ENCODE measurements around the gene MRPS5.

MRPS5 gene

DNA sequence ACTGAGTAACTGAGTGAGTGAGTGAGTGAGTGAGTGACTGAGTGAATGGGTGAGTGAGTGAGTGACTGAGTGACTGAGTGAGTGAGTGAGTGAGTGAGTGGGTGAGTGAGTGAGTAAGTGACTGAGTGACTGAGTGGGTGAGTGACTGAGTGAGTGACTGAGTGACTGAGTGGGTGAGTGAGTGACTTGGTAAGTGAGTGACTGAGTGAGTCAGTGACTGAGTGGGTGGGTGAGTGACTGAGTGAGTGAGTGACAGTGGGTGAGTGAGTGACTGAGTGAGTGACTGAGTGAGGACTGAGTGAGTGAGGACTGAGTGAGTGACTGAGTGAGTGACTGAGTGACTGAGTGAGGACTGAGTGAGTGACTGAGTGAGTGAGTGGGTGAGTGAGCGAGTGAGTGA is 82.2 kb downstream of the MRPS5 start:
- TF ChIP-seq, protein P1, sequence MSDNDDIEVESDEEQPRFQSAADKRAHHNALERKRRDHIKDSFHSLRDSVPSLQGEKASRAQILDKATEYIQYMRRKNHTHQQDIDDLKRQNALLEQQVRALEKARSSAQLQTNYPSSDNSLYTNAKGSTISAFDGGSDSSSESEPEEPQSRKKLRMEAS (IDR thresholded peaks at IDR 0.05): no peak
- TF ChIP-seq FOXM1 (IDR thresholded peaks at IDR 0.05; ENCODE audit: borderline replicate concordance, low read depth) (no peak), TEAD4 (IDR thresholded peaks at IDR 0.05) (no peak), ZBTB7A (IDR thresholded peaks at IDR 0.05; ENCODE audit: low read depth) (no peak), CEBPB (IDR thresholded peaks at IDR 0.05) (no peak), TCF12 (IDR thresholded peaks at IDR 0.05; ENCODE audit: low read depth) (no peak), EP300 (IDR thresholded peaks at IDR 0.05; ENCODE audit: borderline replicate concordance) (no peak), NFIC (IDR thresholded peaks at IDR 0.05) (no peak), USF1 (IDR thresholded peaks at IDR 0.05) (no peak), TAF1 (IDR thresholded peaks at IDR 0.05; ENCODE audit: low read depth) (no peak), CREB1 (IDR thresholded peaks at IDR 0.05; ENCODE audit: low read depth) (no peak), RAD21 (IDR thresholded peaks at IDR 0.05; ENCODE audit: low read depth) (no peak), YY1 (IDR thresholded peaks at IDR 0.05; ENCODE audit: low read depth) (no peak), REST (IDR thresholded peaks at IDR 0.05; ENCODE audit: low read depth) (no peak), EGR1 (IDR thresholded peaks at IDR 0.05) (no peak)

GRCh38 chr2:95038635-95039298 is 82.8 kb downstream of the MRPS5 start:
- no peak for TF ChIP-seq EGR1 (IDR thresholded peaks at IDR 0.05)
- TF ChIP-seq FOXM1 (IDR thresholded peaks at IDR 0.05; ENCODE audit: borderline replicate concordance, low read depth): no peak
- TF ChIP-seq TEAD4 (IDR thresholded peaks at IDR 0.05): no peak

GRCh38 chr2:95037384-95037839 is 84.2 kb downstream of the MRPS5 start:
- TF ChIP-seq TCF12 (IDR thresholded peaks at IDR 0.05; ENCODE audit: low read depth): no peak
- TF ChIP-seq EP300 (IDR thresholded peaks at IDR 0.05; ENCODE audit: borderline replicate concordance): no peak
- no peak for TF ChIP-seq NFIC (IDR thresholded peaks at IDR 0.05)
- TF ChIP-seq FOXM1 (IDR thresholded peaks at IDR 0.05; ENCODE audit: borderline replicate concordance, low read depth): no peak
- TF ChIP-seq ZBTB7A (IDR thresholded peaks at IDR 0.05; ENCODE audit: low read depth): no peak
- no peak for TF ChIP-seq TAF1 (IDR thresholded peaks at IDR 0.05; ENCODE audit: low read depth)
- TF ChIP-seq CREB1 (IDR thresholded peaks at IDR 0.05; ENCODE audit: low read depth): no peak
- no peak for TF ChIP-seq CEBPB (IDR thresholded peaks at IDR 0.05)
- no peak for TF ChIP-seq RAD21 (IDR thresholded peaks at IDR 0.05; ENCODE audit: low read depth)
- no peak for TF ChIP-seq USF1 (IDR thresholded peaks at IDR 0.05)
- no peak for TF ChIP-seq EGR1 (IDR thresholded peaks at IDR 0.05)
- TF ChIP-seq TEAD4 (IDR thresholded peaks at IDR 0.05): no peak

DNA sequence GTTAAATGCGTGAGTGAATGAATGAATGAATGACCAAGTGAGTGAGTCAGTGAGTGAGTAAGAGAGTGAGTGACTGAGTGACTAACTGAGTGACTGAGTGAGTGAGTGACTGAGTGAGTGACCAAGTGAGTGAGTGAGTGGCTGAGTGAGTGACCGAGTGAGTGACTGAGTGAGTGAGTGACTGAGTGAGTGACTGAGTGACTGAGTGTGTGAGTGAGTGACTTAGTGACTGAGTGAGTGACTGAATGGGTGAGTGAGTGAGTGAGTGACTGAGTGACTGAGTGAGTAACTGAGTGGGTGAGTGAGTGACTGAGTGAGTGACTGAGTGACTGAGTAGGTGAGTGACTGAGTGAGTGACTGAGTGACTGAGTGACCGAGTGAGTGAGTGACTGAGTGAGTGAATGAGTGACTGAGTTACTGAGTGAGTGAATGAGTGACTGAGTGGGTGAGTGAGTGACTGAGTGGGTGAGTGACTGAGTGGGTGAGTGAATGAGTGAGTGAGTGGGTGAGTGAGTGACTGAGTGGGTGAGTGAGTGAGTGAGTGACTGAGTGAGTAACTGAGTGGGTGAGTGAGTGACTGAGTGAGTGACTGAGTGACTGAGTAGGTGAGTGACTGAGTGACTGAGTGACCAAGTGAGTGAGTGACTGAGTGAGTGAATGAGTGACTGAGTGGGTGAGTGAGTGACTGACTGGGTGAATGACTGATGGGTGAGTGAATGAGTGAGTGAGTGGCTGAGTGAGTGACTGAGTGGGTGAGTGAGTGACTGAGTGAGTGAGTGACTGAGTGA is 84.8 kb downstream of the MRPS5 start:
- no peak for TF ChIP-seq NFIC (IDR thresholded peaks at IDR 0.05)
- no peak for TF ChIP-seq EP300 (IDR thresholded peaks at IDR 0.05; ENCODE audit: borderline replicate concordance)
- no peak for TF ChIP-seq REST (IDR thresholded peaks at IDR 0.05; ENCODE audit: low read depth)
- TF ChIP-seq, protein P1 (IDR thresholded peaks at IDR 0.05): no peak
- TF ChIP-seq FOXM1 (IDR thresholded peaks at IDR 0.05; ENCODE audit: borderline replicate concordance, low read depth): no peak
- no peak for TF ChIP-seq TCF12 (IDR thresholded peaks at IDR 0.05; ENCODE audit: low read depth)
- TF ChIP-seq YY1 (IDR thresholded peaks at IDR 0.05; ENCODE audit: low read depth): no peak
- no peak for TF ChIP-seq TAF1 (IDR thresholded peaks at IDR 0.05; ENCODE audit: low read depth)
- no peak for TF ChIP-seq CEBPB (IDR thresholded peaks at IDR 0.05)
- no peak for TF ChIP-seq TEAD4 (IDR thresholded peaks at IDR 0.05)
- no peak for TF ChIP-seq USF1 (IDR thresholded peaks at IDR 0.05)
- TF ChIP-seq ZBTB7A (IDR thresholded peaks at IDR 0.05; ENCODE audit: low read depth): no peak
- TF ChIP-seq CREB1 (IDR thresholded peaks at IDR 0.05; ENCODE audit: low read depth): no peak
- no peak for TF ChIP-seq RAD21 (IDR thresholded peaks at IDR 0.05; ENCODE audit: low read depth)
- no peak for TF ChIP-seq EGR1 (IDR thresholded peaks at IDR 0.05)
